Measurements from ENCODE around the gene YAF2. TPM values are rescaled to one million over a fixed set of nuclear protein-coding genes. Genes with fewer than 3 reads are reported as not detected.

Gene YAF2
- total RNA-seq, 1 donor = 74.3 TPM

DNA sequence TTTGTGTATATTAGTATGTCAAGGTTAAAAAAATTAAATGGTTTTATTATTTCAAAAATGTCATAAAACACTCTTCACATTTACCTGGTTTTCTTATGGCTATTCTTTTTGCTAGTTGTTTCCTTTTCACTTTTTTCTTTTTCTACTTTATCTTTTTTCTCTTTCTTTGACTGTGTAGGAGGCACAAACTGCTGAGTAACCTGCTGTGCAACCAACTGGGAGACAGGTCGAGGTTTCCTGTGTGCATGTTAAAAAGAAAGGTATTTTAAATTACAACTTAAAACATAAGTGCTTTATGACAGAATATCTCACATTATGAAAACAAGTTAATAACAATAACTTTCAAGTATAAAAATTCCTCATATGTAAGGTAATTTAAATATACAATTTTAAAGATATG lies 76.5 kb downstream of the YAF2 start:
- no peaks in the 10 kb centered on the region for H3K27me3 ChIP-seq (ENCODE audit: insufficient read depth, low read length)

DNA sequence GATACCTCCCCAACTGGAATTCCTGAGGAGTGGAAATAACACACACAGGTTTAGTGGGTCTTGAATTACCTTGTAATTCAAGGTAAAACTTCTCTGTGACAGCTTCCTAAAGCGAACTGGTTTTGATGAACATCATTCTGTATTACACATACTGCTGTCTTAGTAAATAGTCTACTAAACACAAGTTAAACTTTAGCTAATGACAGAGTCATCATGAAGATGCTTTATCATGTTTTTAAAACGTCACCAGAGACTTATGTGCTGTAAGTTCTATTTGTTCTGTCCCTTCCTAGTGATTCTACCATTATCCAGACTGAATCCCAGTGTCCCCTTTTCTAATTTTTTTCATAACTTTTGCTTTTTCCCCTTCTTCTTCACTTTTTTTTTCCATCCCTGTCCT lies 81.8 kb downstream of the YAF2 start:
- no peaks in the 10 kb centered on the region for H3K9me3 ChIP-seq (ENCODE audit: low read depth, low read length)
- no peaks in the 10 kb centered on the region for H3K4me1 ChIP-seq (ENCODE audit: insufficient read depth, low read length)
- no peak overlapping the region for H3K4me3 ChIP-seq (ENCODE audit: low read length)
- H3K27me3 ChIP-seq (ENCODE audit: insufficient read depth, low read length) = no peaks in the 10 kb centered on the region

More for the DNA sequence above, 76.5 kb downstream of the YAF2 start:
- Histone ChIP-seq H3K9me3 (ENCODE audit: low read depth, low read length) (no peaks in the 10 kb centered on the region), H3K4me3 (ENCODE audit: low read length) (no peak overlapping the region), H3K4me1 (ENCODE audit: insufficient read depth, low read length) (no peaks in the 10 kb centered on the region)

- no peaks in the 10 kb centered on the region for H3K9me3 ChIP-seq (ENCODE audit: low read depth, low read length)
- no peak overlapping the region for H3K4me3 ChIP-seq (ENCODE audit: low read length)
- H3K4me1 ChIP-seq (ENCODE audit: insufficient read depth, low read length) = peaks cover 27% of the 10 kb centered on the region
- H3K27me3 ChIP-seq (ENCODE audit: insufficient read depth, low read length) = no peaks in the 10 kb centered on the region
Measured at GRCh38 chr12:42145552-42146215, 92.4 kb downstream of the YAF2 start.

- Histone ChIP-seq H3K4me3 (ENCODE audit: low read length) (peak overlapping the region; percentile 69), H3K9me3 (ENCODE audit: low read depth, low read length) (no peaks in the 10 kb centered on the region), H3K27me3 (ENCODE audit: insufficient read depth, low read length) (no peaks in the 10 kb centered on the region), H3K4me1 (ENCODE audit: insufficient read depth, low read length) (peaks cover 27% of the 10 kb centered on the region)
Measured at GRCh38 chr12:42145197-42145549, 92.9 kb downstream of the YAF2 start.

- Histone ChIP-seq H3K9me3 (ENCODE audit: low read depth, low read length) (no peaks in the 10 kb centered on the region), H3K27me3 (ENCODE audit: insufficient read depth, low read length) (no peaks in the 10 kb centered on the region), H3K4me3 (ENCODE audit: low read length) (peak within 1 kb of the TSS; percentile 69), H3K4me1 (ENCODE audit: insufficient read depth, low read length) (peaks cover 27% of the 10 kb centered on the region)
Measured at GRCh38 chr12:42144408-42145196, 93.4 kb downstream of the YAF2 start, which contains the start of gene GXYLT1. GXYLT1 (minus strand) TSS chr12:42144874; CDS start chr12:42144646, 228 bp downstream.

- H3K4me1 ChIP-seq (ENCODE audit: insufficient read depth, low read length) = peaks cover 27% of the 10 kb centered on the region
- H3K4me3 ChIP-seq (ENCODE audit: low read length) = peak overlapping the region; percentile 69
- H3K27me3 ChIP-seq (ENCODE audit: insufficient read depth, low read length) = no peaks in the 10 kb centered on the region
- no peaks in the 10 kb centered on the region for H3K9me3 ChIP-seq (ENCODE audit: low read depth, low read length)
Measured at GRCh38 chr12:42144158-42144407, 94.0 kb downstream of the YAF2 start.

DNA sequence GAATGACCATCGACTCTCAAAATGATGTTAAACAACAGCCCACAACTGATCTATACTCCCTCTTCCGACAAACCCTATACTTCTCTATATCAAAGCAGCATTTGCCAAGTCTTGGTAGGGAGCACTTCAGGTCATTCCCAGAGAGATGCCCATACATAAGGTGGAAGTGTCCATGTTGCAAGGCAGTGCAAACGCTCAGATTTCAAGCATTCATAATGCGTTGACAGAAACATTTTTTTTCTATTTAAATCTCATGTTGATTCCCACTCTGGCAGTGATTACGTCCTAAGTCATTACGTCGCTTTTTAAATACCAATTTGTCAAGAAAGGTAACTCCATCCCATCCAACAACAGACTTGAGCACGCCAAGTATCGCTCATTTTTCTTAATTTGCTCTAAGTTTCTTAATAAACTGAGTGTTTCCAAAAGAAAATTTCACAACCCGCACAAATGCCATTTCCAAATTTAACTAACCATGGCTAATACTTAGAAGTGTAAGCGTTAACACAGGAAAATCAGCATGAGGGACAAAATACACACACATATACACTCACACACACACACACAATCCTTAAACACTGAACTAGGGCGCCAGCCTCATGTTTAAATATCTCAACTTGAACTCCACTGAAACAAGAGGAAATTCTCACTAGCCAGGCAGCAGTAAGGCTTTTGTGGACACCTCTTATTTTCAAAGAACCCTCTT lies 94.4 kb downstream of the YAF2 start:
- Histone ChIP-seq H3K27me3 (ENCODE audit: insufficient read depth, low read length) (no peaks in the 10 kb centered on the region), H3K4me1 (ENCODE audit: insufficient read depth, low read length) (peaks cover 27% of the 10 kb centered on the region), H3K4me3 (ENCODE audit: low read length) (peak overlapping the region; percentile 69), H3K9me3 (ENCODE audit: low read depth, low read length) (no peaks in the 10 kb centered on the region)

DNA sequence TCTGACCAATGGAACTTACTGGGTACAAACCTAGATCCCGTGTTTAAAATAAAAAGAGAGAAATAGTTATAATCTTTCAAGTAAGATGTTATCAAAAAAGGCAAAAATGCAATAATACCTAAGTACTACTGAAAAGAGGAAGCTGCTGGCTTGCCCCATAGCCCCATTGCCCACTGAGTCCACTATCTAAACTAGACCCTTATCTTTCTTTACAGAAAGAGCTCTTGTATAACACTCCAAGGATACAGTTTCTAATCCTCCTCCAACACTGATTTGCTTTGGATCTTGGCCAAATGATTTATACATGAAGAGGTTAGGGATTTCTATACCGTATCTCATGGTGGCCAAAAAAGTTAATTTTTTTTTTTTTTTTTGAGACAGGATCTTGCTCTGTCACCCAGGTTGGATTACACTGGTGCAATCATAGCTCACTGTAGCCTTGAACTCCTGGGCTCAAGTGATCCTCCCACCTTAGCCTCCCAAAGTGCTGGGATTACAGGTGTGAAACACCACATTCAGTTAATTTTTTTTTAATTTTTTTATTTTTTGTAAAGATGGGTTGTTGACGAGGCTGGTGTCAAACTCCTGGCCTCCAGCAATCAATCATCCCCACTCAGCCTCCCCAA lies 96.0 kb downstream of the YAF2 start:
- no peaks in the 10 kb centered on the region for H3K27me3 ChIP-seq (ENCODE audit: insufficient read depth, low read length)
- no peaks in the 10 kb centered on the region for H3K9me3 ChIP-seq (ENCODE audit: low read depth, low read length)
- H3K4me1 ChIP-seq (ENCODE audit: insufficient read depth, low read length) = peaks cover 27% of the 10 kb centered on the region
- no peak overlapping the region for H3K4me3 ChIP-seq (ENCODE audit: low read length)

- H3K27me3 ChIP-seq (ENCODE audit: insufficient read depth, low read length) = no peaks in the 10 kb centered on the region
- no peaks in the 10 kb centered on the region for H3K9me3 ChIP-seq (ENCODE audit: low read depth, low read length)
- peaks cover 27% of the 10 kb centered on the region for H3K4me1 ChIP-seq (ENCODE audit: insufficient read depth, low read length)
- H3K4me3 ChIP-seq (ENCODE audit: low read length) = no peak overlapping the region
Measured at GRCh38 chr12:42140901-42141300, 97.1 kb downstream of the YAF2 start.

GRCh38 chr12:42135259-42135814 lies 102.7 kb downstream of the YAF2 start:
- peaks cover 9% of the 10 kb centered on the region for H3K4me1 ChIP-seq (ENCODE audit: insufficient read depth, low read length)
- no peak overlapping the region for H3K4me3 ChIP-seq (ENCODE audit: low read length)
- H3K9me3 ChIP-seq (ENCODE audit: low read depth, low read length) = no peaks in the 10 kb centered on the region
- H3K27me3 ChIP-seq (ENCODE audit: insufficient read depth, low read length) = no peaks in the 10 kb centered on the region

DNA sequence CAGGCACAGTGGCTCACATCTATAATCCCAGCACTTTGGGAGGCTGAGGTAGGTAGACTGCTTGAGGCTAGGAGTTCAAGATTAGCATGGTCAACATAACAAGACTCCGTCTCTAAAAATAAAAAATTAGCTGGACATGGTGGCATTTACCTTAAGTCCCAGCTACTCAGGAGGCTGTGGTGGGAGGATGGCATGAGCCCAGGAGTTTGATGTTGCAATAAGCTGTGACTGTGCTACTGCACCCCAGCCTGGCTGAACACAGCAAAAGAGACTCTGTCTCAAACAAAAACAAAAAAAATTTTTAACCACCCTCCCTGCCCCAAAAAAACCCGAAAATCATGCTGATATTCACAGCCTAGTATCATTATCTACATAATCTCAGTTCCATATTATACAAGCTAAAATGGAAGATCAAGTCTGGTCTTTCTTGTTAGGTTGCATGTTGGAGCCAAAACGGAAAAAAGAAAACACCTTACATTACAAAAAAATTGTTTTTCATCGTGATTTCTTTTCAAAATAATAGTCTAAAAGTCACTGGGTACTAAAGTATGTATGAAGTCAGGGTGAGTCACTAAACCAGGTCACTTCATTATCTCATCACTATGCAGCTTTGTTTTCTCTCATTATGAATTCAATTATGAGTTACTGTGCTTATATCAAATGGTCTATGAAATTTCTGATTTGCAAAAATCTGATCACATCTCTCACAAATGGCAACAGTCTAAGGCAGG lies 107.2 kb downstream of the YAF2 start:
- Histone ChIP-seq H3K27me3 (ENCODE audit: insufficient read depth, low read length) (no peaks in the 10 kb centered on the region), H3K4me3 (ENCODE audit: low read length) (no peak overlapping the region), H3K9me3 (ENCODE audit: low read depth, low read length) (no peaks in the 10 kb centered on the region), H3K4me1 (ENCODE audit: insufficient read depth, low read length) (peaks cover 10% of the 10 kb centered on the region)

DNA sequence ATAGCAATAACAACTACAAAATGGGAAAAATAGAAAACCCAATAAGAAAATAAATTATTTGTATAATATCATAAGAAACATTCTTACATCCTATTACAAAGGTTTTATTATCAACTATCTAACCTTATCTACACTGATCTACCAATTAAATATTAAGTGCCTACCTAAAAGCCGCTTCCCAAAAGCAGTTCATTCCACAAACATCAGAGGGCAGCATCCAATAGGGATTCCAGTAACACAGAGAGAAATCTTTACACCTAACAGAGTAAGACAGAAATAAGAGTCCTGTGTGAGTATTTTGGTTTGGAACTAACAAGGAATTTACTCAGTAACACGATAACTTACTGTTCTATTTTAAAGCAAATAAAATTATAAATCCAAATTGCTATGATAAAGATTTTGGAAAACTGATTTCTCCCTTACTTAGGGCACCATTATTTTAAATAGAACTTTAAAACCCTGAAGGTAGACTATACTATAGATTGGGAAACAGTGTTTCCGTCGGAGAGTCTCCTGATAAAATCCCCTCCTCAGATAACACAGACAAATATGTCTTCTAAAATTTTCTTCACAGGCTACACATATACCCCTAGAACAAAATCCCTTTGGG lies 108.3 kb downstream of the YAF2 start:
- Histone ChIP-seq H3K27me3 (ENCODE audit: insufficient read depth, low read length) (no peaks in the 10 kb centered on the region), H3K4me1 (ENCODE audit: insufficient read depth, low read length) (peaks cover 16% of the 10 kb centered on the region), H3K9me3 (ENCODE audit: low read depth, low read length) (no peaks in the 10 kb centered on the region), H3K4me3 (ENCODE audit: low read length) (no peak overlapping the region)

GRCh38 chr12:42128888-42129287 lies 109.2 kb downstream of the YAF2 start:
- no peaks in the 10 kb centered on the region for H3K27me3 ChIP-seq (ENCODE audit: insufficient read depth, low read length)

GRCh38 chr12:42128327-42128726 lies 109.7 kb downstream of the YAF2 start:
- no peak overlapping the region for H3K4me3 ChIP-seq (ENCODE audit: low read length)
- no peaks in the 10 kb centered on the region for H3K27me3 ChIP-seq (ENCODE audit: insufficient read depth, low read length)
- peaks cover 16% of the 10 kb centered on the region for H3K4me1 ChIP-seq (ENCODE audit: insufficient read depth, low read length)
- no peaks in the 10 kb centered on the region for H3K9me3 ChIP-seq (ENCODE audit: low read depth, low read length)

More at GRCh38 chr12:42128888-42129287, 109.2 kb downstream of the YAF2 start:
- Histone ChIP-seq H3K4me1 (ENCODE audit: insufficient read depth, low read length) (peaks cover 16% of the 10 kb centered on the region), H3K4me3 (ENCODE audit: low read length) (no peak overlapping the region), H3K9me3 (ENCODE audit: low read depth, low read length) (no peaks in the 10 kb centered on the region)
